LNCaP clone FGC (cell line): ENCODE results near the gene PPP6R3.
"Not testable (repeated sequence)": the region's sequence is repeated elsewhere in the genome, so short reads cannot be mapped to it uniquely, and the experiment has no call there.

ENCODE experiments used
- DNase-seq: peaks from one replicate; pipeline ENCODE4 v3.0.0-alpha.2; 2011; ENCODE audit warnings: low read depth
- H3K4me3 ChIP-seq: 2 replicates; pipeline ENCODE4 v1.5.1; 2011; ENCODE audit warnings: mild to moderate bottlenecking, low read depth, low read length, control low read depth
- TF ChIP-seq, protein P1 (sequence below): IDR thresholded peaks from 2 replicates; pipeline ENCODE4 v1.5.1; 2012; ENCODE audit warnings: mild to moderate bottlenecking; ENCODE audit not compliant: control insufficient read depth, insufficient read depth; ENCODE audit errors: extremely low read depth

PPP6R3 gene

DNA sequence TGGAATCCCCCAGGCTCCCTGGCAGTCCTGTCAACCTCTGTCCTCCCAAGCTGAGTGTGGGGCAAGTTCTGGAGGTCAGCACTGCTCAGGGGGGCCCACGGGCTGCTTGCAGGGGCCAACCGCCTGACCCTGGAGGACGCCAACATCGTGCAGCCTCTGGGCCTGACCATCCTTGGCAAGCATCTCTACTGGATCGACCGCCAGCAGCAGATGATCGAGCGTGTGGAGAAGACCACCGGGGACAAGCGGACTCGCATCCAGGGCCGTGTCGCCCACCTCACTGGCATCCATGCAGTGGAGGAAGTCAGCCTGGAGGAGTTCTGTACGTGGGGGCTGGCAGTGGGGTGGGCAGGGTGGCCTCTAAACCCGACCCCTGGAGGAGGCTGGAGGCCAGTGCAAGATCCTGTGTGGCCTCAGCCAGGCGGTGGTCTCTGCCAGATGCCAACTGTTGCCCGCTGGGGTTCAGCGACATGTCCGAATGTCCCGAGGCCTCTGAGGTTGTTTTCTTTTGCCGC lies 34.6 kb upstream of the PPP6R3 start:
- no peak overlapping the region for H3K4me3 ChIP-seq
- TF ChIP-seq, protein P1, sequence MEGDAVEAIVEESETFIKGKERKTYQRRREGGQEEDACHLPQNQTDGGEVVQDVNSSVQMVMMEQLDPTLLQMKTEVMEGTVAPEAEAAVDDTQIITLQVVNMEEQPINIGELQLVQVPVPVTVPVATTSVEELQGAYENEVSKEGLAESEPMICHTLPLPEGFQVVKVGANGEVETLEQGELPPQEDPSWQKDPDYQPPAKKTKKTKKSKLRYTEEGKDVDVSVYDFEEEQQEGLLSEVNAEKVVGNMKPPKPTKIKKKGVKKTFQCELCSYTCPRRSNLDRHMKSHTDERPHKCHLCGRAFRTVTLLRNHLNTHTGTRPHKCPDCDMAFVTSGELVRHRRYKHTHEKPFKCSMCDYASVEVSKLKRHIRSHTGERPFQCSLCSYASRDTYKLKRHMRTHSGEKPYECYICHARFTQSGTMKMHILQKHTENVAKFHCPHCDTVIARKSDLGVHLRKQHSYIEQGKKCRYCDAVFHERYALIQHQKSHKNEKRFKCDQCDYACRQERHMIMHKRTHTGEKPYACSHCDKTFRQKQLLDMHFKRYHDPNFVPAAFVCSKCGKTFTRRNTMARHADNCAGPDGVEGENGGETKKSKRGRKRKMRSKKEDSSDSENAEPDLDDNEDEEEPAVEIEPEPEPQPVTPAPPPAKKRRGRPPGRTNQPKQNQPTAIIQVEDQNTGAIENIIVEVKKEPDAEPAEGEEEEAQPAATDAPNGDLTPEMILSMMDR: no peak
- DNase-seq: no peak

DNA sequence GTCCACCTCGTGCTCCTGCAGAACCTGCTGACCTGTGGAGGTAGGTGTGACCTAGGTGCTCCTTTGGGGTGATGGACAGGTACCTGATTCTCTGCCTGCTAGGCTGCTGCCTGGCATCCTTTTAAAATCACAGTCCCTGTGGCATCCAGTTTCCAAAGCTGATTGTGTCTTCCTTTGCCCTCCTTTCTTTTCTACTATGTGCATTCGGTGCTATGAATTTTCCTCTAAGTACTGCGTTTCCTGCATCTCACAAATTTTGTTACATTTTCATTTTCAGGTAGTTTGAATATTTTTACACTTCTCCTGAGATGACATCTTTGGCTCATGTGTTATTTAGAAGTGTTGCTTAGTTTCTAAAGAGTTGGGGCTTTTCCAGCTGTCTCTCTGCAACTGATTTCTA lies 30.9 kb upstream of the PPP6R3 start:
- no peak overlapping the region for H3K4me3 ChIP-seq
- TF ChIP-seq, protein P1: no peak
- DNase-seq: no peak

DNA sequence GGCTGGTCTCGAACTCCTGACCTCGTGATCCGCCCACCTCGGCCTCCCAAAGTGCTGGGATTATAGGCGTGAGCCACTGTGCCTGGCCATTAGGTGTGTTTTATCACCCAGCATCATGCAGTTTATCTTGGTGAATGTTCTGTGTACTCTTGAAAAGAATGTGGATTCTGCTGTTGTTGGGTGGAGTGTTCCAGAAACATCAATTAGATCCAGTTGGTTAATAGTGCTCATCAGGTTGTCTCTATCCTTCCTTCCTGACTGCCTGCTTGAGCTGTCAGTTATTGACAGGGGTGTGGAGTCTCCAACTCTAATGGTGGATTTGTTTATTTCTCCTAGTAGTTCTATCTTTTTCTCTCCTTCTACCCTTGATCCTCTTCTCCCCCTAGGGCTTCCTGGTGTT lies 30.2 kb upstream of the PPP6R3 start:
- H3K4me3 ChIP-seq: no peak overlapping the region
- TF ChIP-seq, protein P1: no peak
- no peak for DNase-seq

DNA sequence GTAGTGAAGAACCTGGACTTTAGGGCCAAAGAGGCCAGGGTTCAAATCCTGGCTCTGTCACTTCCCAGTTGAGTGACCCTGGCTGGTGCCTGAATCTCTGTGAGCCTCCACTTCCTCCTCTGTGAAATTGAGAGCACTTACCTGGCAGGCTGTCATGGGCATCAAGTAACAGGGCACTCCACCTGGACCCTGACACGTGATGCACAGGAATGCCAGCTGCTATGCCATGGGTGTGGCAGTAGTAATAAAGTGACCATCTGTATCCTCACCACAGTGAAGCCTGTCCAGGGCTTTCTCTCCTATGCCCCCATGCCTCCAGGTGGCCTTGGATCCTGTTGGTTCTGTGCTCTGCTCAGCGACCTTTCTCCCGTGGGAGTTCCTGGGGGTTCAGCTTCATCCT lies 29.8 kb upstream of the PPP6R3 start:
- no peak for DNase-seq
- no peak overlapping the region for H3K4me3 ChIP-seq
- TF ChIP-seq, protein P1: no peak

DNA sequence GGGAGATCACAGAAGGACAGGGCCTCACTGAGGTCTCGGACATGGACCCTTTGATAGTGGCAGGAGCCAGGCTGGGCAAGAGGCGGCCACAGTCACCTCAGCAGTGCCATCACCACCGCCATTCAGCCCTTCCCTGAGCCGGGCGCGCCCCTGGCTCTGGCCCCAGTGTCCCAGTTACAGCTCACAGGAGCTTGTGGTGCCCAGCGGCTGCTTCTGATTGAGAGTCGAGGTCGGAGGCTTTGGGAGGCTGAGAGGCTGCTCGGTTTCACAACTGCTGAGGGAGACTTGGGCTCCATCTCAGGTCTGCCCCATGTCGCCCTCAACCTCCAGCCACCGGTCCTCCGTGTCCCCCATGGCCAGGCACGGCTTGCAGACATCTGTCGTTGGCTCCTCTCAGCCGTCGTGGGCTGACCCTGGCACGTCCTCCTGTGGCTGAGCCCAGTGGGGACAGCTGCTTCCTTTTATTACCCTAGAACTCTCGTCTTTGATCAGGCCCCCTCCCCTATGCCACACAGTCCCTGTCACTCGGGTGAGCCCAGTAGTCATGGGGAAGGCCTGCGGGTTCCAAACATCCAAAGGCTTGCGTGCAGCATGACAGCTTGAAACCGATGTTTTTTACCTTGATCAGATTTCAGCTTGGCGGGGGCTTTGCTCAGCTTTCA lies 28.4 kb upstream of the PPP6R3 start:
- TF ChIP-seq, protein P1: no peak
- DNase-seq: no peak
- H3K4me3 ChIP-seq: no peak overlapping the region

DNA sequence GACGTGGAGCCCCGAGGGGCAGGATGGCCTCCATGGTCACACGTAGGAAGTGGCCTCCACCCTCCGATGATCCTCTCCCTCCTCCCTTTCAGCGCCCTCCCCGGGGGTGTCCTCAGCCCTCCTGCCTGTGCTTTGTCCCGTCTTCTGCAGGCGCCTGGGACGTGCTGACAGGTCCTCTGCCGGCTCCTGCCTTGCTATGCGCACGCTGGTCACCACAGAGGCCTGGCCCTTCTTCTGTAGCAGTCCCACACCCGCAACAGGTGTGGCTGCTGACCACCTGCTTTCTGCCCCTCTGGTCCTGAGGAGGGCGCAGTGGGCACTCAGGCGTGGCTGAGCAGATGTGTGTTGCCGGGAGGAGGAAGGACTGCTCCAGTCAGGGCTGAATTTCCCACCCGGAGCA lies 27.7 kb upstream of the PPP6R3 start:
- TF ChIP-seq, protein P1: no peak
- H3K4me3 ChIP-seq: no peak overlapping the region
- DNase-seq: no peak

DNA sequence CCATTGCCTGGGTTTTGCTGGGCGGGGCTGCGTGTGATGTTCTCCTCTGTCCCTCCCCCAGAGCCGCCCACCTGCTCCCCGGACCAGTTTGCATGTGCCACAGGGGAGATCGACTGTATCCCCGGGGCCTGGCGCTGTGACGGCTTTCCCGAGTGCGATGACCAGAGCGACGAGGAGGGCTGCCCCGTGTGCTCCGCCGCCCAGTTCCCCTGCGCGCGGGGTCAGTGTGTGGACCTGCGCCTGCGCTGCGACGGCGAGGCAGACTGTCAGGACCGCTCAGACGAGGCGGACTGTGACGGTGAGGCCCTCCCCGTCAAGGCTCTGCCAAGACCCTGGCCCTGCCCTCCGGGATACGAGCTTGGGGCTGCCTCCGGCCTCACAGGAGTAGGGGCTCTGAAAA lies 27.0 kb upstream of the PPP6R3 start:
- DNase-seq: no peak

DNA sequence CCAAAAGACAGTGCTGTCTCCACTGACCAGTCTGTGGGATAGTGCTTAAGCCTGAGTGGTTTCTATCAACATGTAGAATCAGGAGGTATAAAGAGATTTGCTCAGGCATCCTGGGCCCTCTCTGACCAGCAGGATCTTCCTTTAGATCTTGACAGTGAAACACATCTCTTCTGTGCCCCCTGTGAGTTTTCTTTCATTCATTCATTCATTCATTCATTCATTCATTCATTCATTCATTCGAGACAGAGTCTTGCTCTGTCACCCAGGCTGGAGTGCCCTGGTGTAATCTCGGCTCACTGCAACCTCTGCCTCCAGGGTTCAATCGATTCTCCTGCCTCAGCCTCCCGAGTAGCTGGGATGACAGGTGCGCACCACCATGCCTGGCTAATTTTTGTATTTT lies 26.4 kb upstream of the PPP6R3 start:
- not testable (repeated sequence) for DNase-seq, H3K4me3 ChIP-seq

More for the DNA sequence above, 27.0 kb upstream of the PPP6R3 start:
- TF ChIP-seq, protein P1: no peak
- H3K4me3 ChIP-seq: no peak overlapping the region
